AG09319 (cell line): ENCODE results near the gene ERC2.

Experiments used
- DNase-seq: peaks from one replicate; pipeline ENCODE4 v3.0.0-alpha.2; 2010; ENCODE audit warnings: low read depth; ENCODE audit errors: extremely low read depth
- CTCF ChIP-seq: IDR thresholded peaks from 2 replicates; pipeline ENCODE4 v1.5.1; 2011; ENCODE audit warnings: low read depth, mild to moderate bottlenecking, inconsistent platforms, low read length, moderate library complexity

ERC2 gene

GRCh38 chr3:56413911-56414310, 54.4 kb downstream of the ERC2 start:
- TF ChIP-seq CTCF, result no peak
- no peak for DNase-seq

- no peak for DNase-seq
These were observed 57.1 kb downstream of the ERC2 start for GRCh38 chr3:56411166-56411565.

GRCh38 chr3:56410576-56410975, 57.7 kb downstream of the ERC2 start:
- no peak for DNase-seq
- TF ChIP-seq CTCF, result no peak

More at GRCh38 chr3:56411166-56411565, 57.1 kb downstream of the ERC2 start:
- no peak for TF ChIP-seq CTCF

DNA sequence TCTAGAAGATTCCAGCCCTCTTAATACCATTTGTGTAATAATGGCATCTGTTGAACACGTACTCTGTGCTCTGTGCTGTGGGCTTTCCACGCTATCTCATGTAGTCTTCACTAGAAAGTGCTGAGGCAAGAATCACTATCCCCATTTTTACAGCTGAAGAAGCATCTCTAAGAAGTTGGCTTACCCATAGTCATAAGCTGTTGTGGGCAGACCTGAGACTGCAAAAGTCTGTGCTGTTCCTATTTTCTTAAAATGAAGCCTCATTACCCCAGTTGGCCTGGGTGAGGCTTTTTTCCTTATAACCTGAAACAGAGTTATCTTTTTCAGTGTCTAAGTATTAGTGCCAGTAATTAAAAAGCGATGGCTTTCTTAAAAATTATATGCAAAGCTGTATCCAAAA, 58.5 kb downstream of the ERC2 start:
- no peak for DNase-seq
- no peak for TF ChIP-seq CTCF

- no peak for TF ChIP-seq CTCF
- no peak for DNase-seq
These were observed 59.5 kb downstream of the ERC2 start for GRCh38 chr3:56408761-56409196.

- no peak for TF ChIP-seq CTCF
- no peak for DNase-seq
These were observed 61.3 kb downstream of the ERC2 start for GRCh38 chr3:56406826-56407515.

GRCh38 chr3:56404884-56405283, 63.4 kb downstream of the ERC2 start:
- TF ChIP-seq CTCF, result no peak
- no peak for DNase-seq
